ENCODE results near the gene PPP1R16B.

PPP1R16B gene

GRCh38 chr20:38806855-38807655 lies 1.6 kb downstream of the PPP1R16B start:
- no peak overlapping the region for H3K27ac ChIP-seq
- no peak for TF ChIP-seq CTCF (IDR thresholded peaks at IDR 0.05; ENCODE audit: low read depth, low read length, missing control alignments)
- H3K36me3 ChIP-seq (replicated peaks): no peaks in the 10 kb centered on the region
- in situ Hi-C loops (cut with HindIII; ENCODE audit: low pct_ligation_motif_present, low sequenced_read_pairs): no loop called here
- H3K27me3 ChIP-seq (replicated peaks): peaks cover 32% of the 10 kb centered on the region
- no peak for DNase-seq
- no peak overlapping the region for H3K4me3 ChIP-seq (ENCODE audit: low read depth, low read length)

- H3K27me3 ChIP-seq (replicated peaks): peaks cover 32% of the 10 kb centered on the region
- no peaks in the 10 kb centered on the region for H3K36me3 ChIP-seq (replicated peaks)
- in situ Hi-C loops (cut with HindIII; ENCODE audit: low pct_ligation_motif_present, low sequenced_read_pairs): no loop called here
- H3K27ac ChIP-seq: no peak overlapping the region
- DNase-seq: no peak
- no peak overlapping the region for H3K4me3 ChIP-seq (ENCODE audit: low read depth, low read length)
- TF ChIP-seq CTCF (IDR thresholded peaks at IDR 0.05; ENCODE audit: low read depth, low read length, missing control alignments): no peak
Observed at GRCh38 chr20:38809942-38810341, 4.4 kb downstream of the PPP1R16B start.

GRCh38 chr20:38810926-38811630 lies 5.6 kb downstream of the PPP1R16B start:
- Histone ChIP-seq H3K27ac (no peak overlapping the region), H3K27me3 (replicated peaks) (peaks cover 29% of the 10 kb centered on the region), H3K4me3 (ENCODE audit: low read depth, low read length) (no peak overlapping the region), H3K36me3 (replicated peaks) (no peaks in the 10 kb centered on the region)
- in situ Hi-C loops (cut with HindIII; ENCODE audit: low pct_ligation_motif_present, low sequenced_read_pairs): no loop called here
- no peak for DNase-seq
- TF ChIP-seq CTCF (IDR thresholded peaks at IDR 0.05; ENCODE audit: low read depth, low read length, missing control alignments): no peak

GRCh38 chr20:38811769-38812168 lies 6.3 kb downstream of the PPP1R16B start:
- no peak for TF ChIP-seq CTCF (IDR thresholded peaks at IDR 0.05; ENCODE audit: low read depth, low read length, missing control alignments)
- peaks cover 26% of the 10 kb centered on the region for H3K27me3 ChIP-seq (replicated peaks)
- DNase-seq: no peak
- in situ Hi-C loops (cut with HindIII; ENCODE audit: low pct_ligation_motif_present, low sequenced_read_pairs): no loop called here
- no peak overlapping the region for H3K27ac ChIP-seq
- no peaks in the 10 kb centered on the region for H3K36me3 ChIP-seq (replicated peaks)
- no peak overlapping the region for H3K4me3 ChIP-seq (ENCODE audit: low read depth, low read length)

- no peak for TF ChIP-seq CTCF (IDR thresholded peaks at IDR 0.05; ENCODE audit: low read depth, low read length, missing control alignments)
- H3K36me3 ChIP-seq (replicated peaks): no peaks in the 10 kb centered on the region
- H3K4me3 ChIP-seq (ENCODE audit: low read depth, low read length): no peak overlapping the region
- in situ Hi-C loops (cut with HindIII; ENCODE audit: low pct_ligation_motif_present, low sequenced_read_pairs): no loop called here
- no peak for DNase-seq
- H3K27ac ChIP-seq: no peak overlapping the region
- H3K27me3 ChIP-seq (replicated peaks): peaks cover 22% of the 10 kb centered on the region
Observed at GRCh38 chr20:38812182-38812581, 6.7 kb downstream of the PPP1R16B start.

Data from brain microvascular endothelial cell (primary cell).